Activated T-cell treated with anti-CD3 and anti-CD28 coated beads for 48 hours (primary cell): ENCODE results near the gene ZNF827.

ENCODE experiments used
- DNase-seq: peaks from one replicate; pipeline ENCODE4 v3.0.0-alpha.2; 2020; ENCODE audit warnings: low read depth

The ZNF827 gene

GRCh38 chr4:145709843-145710242, 228.8 kb downstream of the ZNF827 start:
- DNase-seq: no peak

- DNase-seq: no peak
Observed at GRCh38 chr4:145709336-145709735, 229.3 kb downstream of the ZNF827 start.
